Nephron (organoid): ENCODE measurements around the gene RAPSN.

Experiments used
- H3K27ac Mint-ChIP-seq, 3 experiments: 2 replicates each; pipeline ENCODE4 v1.8.0; 2020; ENCODE audit warnings: mixed read lengths in 3 of 3, mild to moderate bottlenecking in 2 of 3, moderate library complexity in 1 of 3
- H3K27me3 Mint-ChIP-seq: 2 replicates; pipeline ENCODE4 v1.8.0; 2021; ENCODE audit warnings: low read depth, mild to moderate bottlenecking, moderate library complexity, mixed read lengths
- H3K36me3 Mint-ChIP-seq: 2 replicates; pipeline ENCODE4 v1.8.0; 2020; ENCODE audit warnings: low read depth, mixed read lengths
- H3K4me1 Mint-ChIP-seq: 2 replicates; pipeline ENCODE4 v1.8.0; 2020; ENCODE audit warnings: mixed read lengths
- H3K4me3 Mint-ChIP-seq, 3 experiments: 2 replicates each; pipeline ENCODE4 v1.8.0; 2020; ENCODE audit warnings: mild to moderate bottlenecking in 3 of 3, mixed read lengths in 3 of 3, moderate library complexity in 2 of 3
- H3K9me3 Mint-ChIP-seq: 2 replicates; pipeline ENCODE4 v1.8.0; 2020; ENCODE audit warnings: mixed read lengths
- TF ChIP-seq, protein P1 (sequence below), 3 experiments: fragments of 200-600 bp; sonication (generic); IDR thresholded peaks; one replicate each; pipeline ENCODE4 v1.5.0; 2021; ENCODE audit warnings: antibody characterized with exemption in 3 of 3; ENCODE audit not compliant: unreplicated experiment in 3 of 3

RAPSN gene

GRCh38 chr11:47387944-47388696, 60.8 kb downstream of the RAPSN start:
- H3K4me1 Mint-ChIP-seq = no peaks in the 10 kb centered on the region
- no peaks in the 10 kb centered on the region for H3K27me3 Mint-ChIP-seq
- H3K36me3 Mint-ChIP-seq = no peaks in the 10 kb centered on the region
- no peak overlapping the region for H3K4me3 Mint-ChIP-seq
- H3K27ac Mint-ChIP-seq = no peak overlapping the region
- TF ChIP-seq, protein P1, sequence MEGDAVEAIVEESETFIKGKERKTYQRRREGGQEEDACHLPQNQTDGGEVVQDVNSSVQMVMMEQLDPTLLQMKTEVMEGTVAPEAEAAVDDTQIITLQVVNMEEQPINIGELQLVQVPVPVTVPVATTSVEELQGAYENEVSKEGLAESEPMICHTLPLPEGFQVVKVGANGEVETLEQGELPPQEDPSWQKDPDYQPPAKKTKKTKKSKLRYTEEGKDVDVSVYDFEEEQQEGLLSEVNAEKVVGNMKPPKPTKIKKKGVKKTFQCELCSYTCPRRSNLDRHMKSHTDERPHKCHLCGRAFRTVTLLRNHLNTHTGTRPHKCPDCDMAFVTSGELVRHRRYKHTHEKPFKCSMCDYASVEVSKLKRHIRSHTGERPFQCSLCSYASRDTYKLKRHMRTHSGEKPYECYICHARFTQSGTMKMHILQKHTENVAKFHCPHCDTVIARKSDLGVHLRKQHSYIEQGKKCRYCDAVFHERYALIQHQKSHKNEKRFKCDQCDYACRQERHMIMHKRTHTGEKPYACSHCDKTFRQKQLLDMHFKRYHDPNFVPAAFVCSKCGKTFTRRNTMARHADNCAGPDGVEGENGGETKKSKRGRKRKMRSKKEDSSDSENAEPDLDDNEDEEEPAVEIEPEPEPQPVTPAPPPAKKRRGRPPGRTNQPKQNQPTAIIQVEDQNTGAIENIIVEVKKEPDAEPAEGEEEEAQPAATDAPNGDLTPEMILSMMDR (IDR thresholded peaks at IDR 0.05; ENCODE audit: unreplicated experiment in 3 of 3) = no peak
- H3K9me3 Mint-ChIP-seq = no peaks in the 10 kb centered on the region
